GM12878 (cell line): ENCODE data around the gene ERCC4. TPM values are rescaled to one million over a fixed set of nuclear protein-coding genes. Genes with fewer than 3 reads are reported as not detected.

Experiments used
- BACH1 ChIP-seq: fragments of 450-650 bp; IDR thresholded peaks from 2 replicates; pipeline ENCODE4 v1.6.1; 2017; ENCODE audit warnings: mild to moderate bottlenecking, borderline replicate concordance
- CEBPB ChIP-seq, 2 experiments: fragments of 150-350 bp in 1 of 2; IDR thresholded peaks; 2 replicates each; pipeline ENCODE4 v1.6.1; 2012 to 2014; ENCODE audit warnings: low read depth in 2 of 2, low read length in 2 of 2, borderline replicate concordance in 1 of 2, inconsistent platforms in 1 of 2
- CEBPZ ChIP-seq: fragments of 150-350 bp; IDR thresholded peaks from 2 replicates; pipeline ENCODE4 v1.6.1; 2016; ENCODE audit warnings: low read depth, low read length
- GATAD2B ChIP-seq: fragments of 450-650 bp; conservative IDR thresholded peaks from 2 replicates; pipeline ENCODE4 v1.6.1; 2017; ENCODE audit warnings: low read depth, mild to moderate bottlenecking, moderate library complexity
- IKZF1 ChIP-seq: fragments of 450-650 bp; conservative IDR thresholded peaks from 2 replicates; pipeline ENCODE4 v1.6.1; 2017; ENCODE audit warnings: antibody characterized with exemption, mild to moderate bottlenecking
- JUND ChIP-seq: IDR thresholded peaks from 2 replicates; pipeline ENCODE4 v1.6.1; 2012; ENCODE audit warnings: low read depth, mild to moderate bottlenecking, low read length, improper control_type of control experiment, moderate library complexity
- POU2F2 ChIP-seq: IDR thresholded peaks from 3 replicates; pipeline ENCODE4 v1.6.1; 2011; ENCODE audit warnings: low read depth, mild to moderate bottlenecking, low read length, borderline replicate concordance
- PRDM15 ChIP-seq: fragments of 450-650 bp; formaldehyde crosslinking; IDR thresholded peaks from 2 replicates; pipeline ENCODE4 v1.4.0; 2020; ENCODE audit warnings: mild to moderate bottlenecking, moderate library complexity
- RBBP5 ChIP-seq: fragments of 200-600 bp; sonication (generic); conservative IDR thresholded peaks from 2 replicates; pipeline ENCODE4 v1.6.1; 2016
- RELB ChIP-seq: fragments of 450-650 bp; IDR thresholded peaks from 2 replicates; pipeline ENCODE4 v1.6.1; 2017; ENCODE audit warnings: low read depth, mild to moderate bottlenecking, moderate library complexity
- RFX5 ChIP-seq: IDR thresholded peaks from 2 replicates; pipeline ENCODE4 v1.6.1; 2011; ENCODE audit warnings: low read depth, low read length, improper control_type of control experiment
- STAT3 ChIP-seq: IDR thresholded peaks from 2 replicates; pipeline ENCODE4 v1.6.1; 2011; ENCODE audit warnings: low read depth, low read length, improper control_type of control experiment
- TAF1 ChIP-seq: IDR thresholded peaks from 2 replicates; pipeline ENCODE4 v1.6.1; 2011; ENCODE audit warnings: mild to moderate bottlenecking, low read depth, low read length, borderline replicate concordance
- TARDBP ChIP-seq: IDR thresholded peaks from 2 replicates; pipeline ENCODE4 v1.6.1; 2016; ENCODE audit warnings: borderline replicate concordance
- USF1 ChIP-seq: IDR thresholded peaks from 2 replicates; pipeline ENCODE4 v1.6.1; 2011; ENCODE audit warnings: borderline replicate concordance, low read depth, mild to moderate bottlenecking, moderate library complexity, mixed read lengths, low read length; ENCODE audit not compliant: insufficient read depth; ENCODE audit errors: extremely low read length
- ZBED1 ChIP-seq: IDR thresholded peaks from 2 replicates; pipeline ENCODE4 v1.6.1; 2016; ENCODE audit warnings: borderline replicate concordance
- ZSCAN29 ChIP-seq: fragments of 450-650 bp; IDR thresholded peaks from 2 replicates; pipeline ENCODE4 v1.6.1; 2017; ENCODE audit warnings: mild to moderate bottlenecking, moderate library complexity
- polyA plus RNA-seq, 11 experiments: library from polyadenylated mRNA; depleted of rRNA in 4 of 11; unstranded in 6 of 11; stranded (reverse) in 5 of 11; fragments of >200 nt; fragmentation: Nextera tagmentation in 4 of 11; fragmentation: Illumina TruSeq in 1 of 11; extraction: Ambion mirVana in 4 of 11; extraction: Trizol in 1 of 11; gene quantifications; 1 replicate in 1 of 11; 2 replicates in 10 of 11; pipeline versions ENCODE4 v1.2.1 to v1.2.3, GENCODE V29; 2011 to 2016; ENCODE audit warnings: inconsistent platforms in 2 of 11, missing spikeins in 2 of 11, low read depth in 1 of 11
- total RNA-seq, 4 experiments: library from RNA; depleted of rRNA in 3 of 4; stranded (reverse); fragments of >200 nt in 3 of 4; fragmentation: Illumina TruSeq in 1 of 4; extraction: Trizol in 1 of 4; gene quantifications; 2 replicates each; pipeline versions ENCODE4 v1.2.1 to v1.2.3, GENCODE V29; 2013 to 2021

Gene ERCC4
- total and polyA plus RNA-seq, 10 of the 15 experiments (the other 5 are each of a cell fraction or from before 2014, with no cell fraction given): 4.7 to 24.6 (median 8.9) TPM

GRCh38 chr16:13957197-13958078 lies 37.5 kb downstream of the ERCC4 start (continued):
- TF ChIP-seq PRDM15: no peak
- peak; percentile 75; the same call in 1 of the 2 replicates for TF ChIP-seq GATAD2B
- TF ChIP-seq USF1: no peak
- TF ChIP-seq RELB: no peak; the same call in 1 of the 2 replicates
- no peak for TF ChIP-seq CEBPZ
- TF ChIP-seq ZBED1: 0 out of 2 replicates have a peak, but pooled peaks have one; percentile 19
- TF ChIP-seq RFX5: 0 out of 2 replicates have a peak, but pooled peaks have one; percentile 46
- TF ChIP-seq IKZF1: peak; percentile 81
- peak; percentile 38; the same call in 1 of the 2 replicates for TF ChIP-seq JUND
- TF ChIP-seq STAT3: no peak
- TF ChIP-seq TARDBP: peak; percentile 53; the same call in 1 of the 2 replicates
- peak; percentile 56; the same call in 1 of the 2 replicates for TF ChIP-seq BACH1
- no peak for TF ChIP-seq CEBPB (IDR thresholded peaks at IDR 0.05; ENCODE audit: borderline replicate concordance in 1 of 2, low read depth in 2 of 2, low read length in 2 of 2)
- peak; percentile 8; the same call in 1 of the 3 replicates for TF ChIP-seq POU2F2
- no peak for TF ChIP-seq RBBP5
- 0 out of 2 replicates have a peak, but pooled peaks have one; percentile 57 for TF ChIP-seq ZSCAN29
- 0 out of 2 replicates have a peak, but pooled peaks have one; percentile 13 for TF ChIP-seq TAF1
